CD8-positive, alpha-beta memory T cell (primary cell): Measurements from ENCODE around the gene NPSR1. TPM values are rescaled to one million over a fixed set of nuclear protein-coding genes. Genes with fewer than 3 reads are reported as not detected.
"Not testable (repeated sequence)": the region's sequence is repeated elsewhere in the genome, so short reads cannot be mapped to it uniquely, and the experiment has no call there.

Source experiments
- CTCF ChIA-PET: fragments of 350-600 bp; sonication (Branson Sonifier 250); formaldehyde crosslinking; loops from one replicate; lab custom pipeline; 2021; ENCODE audit warnings: antibody characterized with exemption; lab: Charles Lee
- POLR2A ChIA-PET: fragments of 350-600 bp; sonication (Branson Sonifier 250); formaldehyde crosslinking; loops from one replicate; lab custom pipeline; 2021; ENCODE audit warnings: antibody characterized with exemption; lab: Charles Lee
- DNase-seq, 5 donors: peaks; one replicate each; pipeline versions ENCODE4 v3.0.0 to v3.0.0-alpha.2; 2020 to 2022; ENCODE audit warnings: mixed read lengths in 1 of 5
- H3K27ac ChIP-seq: one replicate; pipeline ENCODE4 v1.7.0; 2013; ENCODE audit warnings: low read depth, mild to moderate bottlenecking, low read length, moderate library complexity
- H3K27me3 ChIP-seq: 2 replicates; pipeline ENCODE4 v1.7.0; 2013; ENCODE audit warnings: low read length, mild to moderate bottlenecking; ENCODE audit not compliant: insufficient read depth, poor library complexity, severe bottlenecking
- H3K36me3 ChIP-seq: 2 replicates; pipeline ENCODE4 v1.7.0; 2013; ENCODE audit warnings: mild to moderate bottlenecking, low read length, moderate library complexity; ENCODE audit not compliant: insufficient read depth
- H3K4me1 ChIP-seq: 2 replicates; pipeline ENCODE4 v1.7.0; 2013; ENCODE audit warnings: mild to moderate bottlenecking, low read length, moderate library complexity; ENCODE audit not compliant: insufficient read depth
- H3K4me3 ChIP-seq: 2 replicates; pipeline ENCODE4 v1.7.0; 2013; ENCODE audit warnings: mild to moderate bottlenecking, low read length
- H3K9me3 ChIP-seq: 2 replicates; pipeline ENCODE4 v1.7.0; 2013; ENCODE audit warnings: mild to moderate bottlenecking, low read length
- H3K27ac Mint-ChIP-seq, 8 donors: one replicate each; pipeline ENCODE4 v1.8.0; 2020 to 2021; ENCODE audit warnings: mixed read lengths in 8 of 8, mild to moderate bottlenecking in 6 of 8, inconsistent platforms in 3 of 8, moderate library complexity in 3 of 8
- H3K27me3 Mint-ChIP-seq, 2 donors: one replicate each; pipeline ENCODE4 v1.8.0; 2020 to 2021; ENCODE audit warnings: mixed read lengths in 2 of 2, mild to moderate bottlenecking in 1 of 2, moderate library complexity in 1 of 2
- H3K36me3 Mint-ChIP-seq, 3 donors: one replicate each; pipeline ENCODE4 v1.8.0; 2020 to 2021; ENCODE audit warnings: mixed read lengths in 3 of 3, inconsistent platforms in 1 of 3, mild to moderate bottlenecking in 1 of 3
- H3K4me1 Mint-ChIP-seq, 3 donors: one replicate each; pipeline ENCODE4 v1.8.0; 2020 to 2021; ENCODE audit warnings: mixed read lengths in 3 of 3, inconsistent platforms in 1 of 3, mild to moderate bottlenecking in 1 of 3
- H3K4me3 Mint-ChIP-seq, 7 donors: one replicate each; pipeline ENCODE4 v1.8.0; 2020 to 2021; ENCODE audit warnings: mixed read lengths in 7 of 7, mild to moderate bottlenecking in 6 of 7, moderate library complexity in 4 of 7, inconsistent platforms in 2 of 7
- H3K9me3 Mint-ChIP-seq, 5 donors: one replicate each; pipeline ENCODE4 v1.8.0; 2020 to 2022; ENCODE audit warnings: mixed read lengths in 5 of 5, mild to moderate bottlenecking in 3 of 5, moderate library complexity in 2 of 5, inconsistent platforms in 1 of 5
- polyA plus RNA-seq: library from polyadenylated mRNA; unstranded; fragments of 300-500 nt; fragmentation: Illumina TruSeq; gene quantifications from one replicate; pipeline ENCODE4 v1.2.3, GENCODE V29; 2021
- total RNA-seq, 2 experiments: library from RNA; stranded (reverse); gene quantifications; one replicate each; pipeline ENCODE4 v1.2.3, GENCODE V29; 2021

NPSR1 gene
- total and polyA plus RNA-seq, 3 experiments from 2014 or later, result not detected

- H3K4me1 ChIP-seq, result no peaks in the 10 kb centered on the region
- POLR2A ChIA-PET, result no interaction called here
- no peaks in the 10 kb centered on the region for H3K27me3 ChIP-seq
- peaks cover 0 to 2% (median 0%) of the 10 kb centered on the region in 5 donors for H3K9me3 Mint-ChIP-seq
- peaks cover 8 to 34% of the 10 kb centered on the region in 2 donors for H3K27me3 Mint-ChIP-seq
- H3K36me3 ChIP-seq, result no peaks in the 10 kb centered on the region
- H3K27ac ChIP-seq, result no peak overlapping the region
- H3K9me3 ChIP-seq, result no peaks in the 10 kb centered on the region
- H3K36me3 Mint-ChIP-seq, result no peaks in the 10 kb centered on the region
- H3K4me3 ChIP-seq, result no peak overlapping the region
- CTCF ChIA-PET, result no interaction called here
- no peaks in the 10 kb centered on the region for H3K4me1 Mint-ChIP-seq
- no peak for DNase-seq
- H3K27ac Mint-ChIP-seq, result no peak overlapping the region
- H3K4me3 Mint-ChIP-seq, result no peak overlapping the region
Observed at GRCh38 chr7:34807548-34808340, 149.7 kb downstream of the NPSR1 start.

GRCh38 chr7:34814203-34814842 lies 156.3 kb downstream of the NPSR1 start:
- H3K27me3 ChIP-seq, H3K4me1 Mint-ChIP-seq, H3K4me3 Mint-ChIP-seq, H3K4me1 ChIP-seq, H3K36me3 ChIP-seq, POLR2A ChIA-PET, H3K9me3 Mint-ChIP-seq, DNase-seq, H3K4me3 ChIP-seq, H3K36me3 Mint-ChIP-seq, H3K9me3 ChIP-seq, H3K27ac ChIP-seq, H3K27ac Mint-ChIP-seq: not testable (repeated sequence)
- peaks cover 8 to 47% of the 10 kb centered on the region in 2 donors for H3K27me3 Mint-ChIP-seq
- CTCF ChIA-PET, result interaction anchor here (1.7 kb wide), 1 partner anchor 15 kb away, joined by 4 read pairs; no protein-coding TSS in a partner anchor

GRCh38 chr7:34821932-34822558 lies 164.0 kb downstream of the NPSR1 start:
- H3K9me3 Mint-ChIP-seq, result no peaks in the 10 kb centered on the region
- H3K4me3 Mint-ChIP-seq, result no peak overlapping the region
- H3K27ac Mint-ChIP-seq, result no peak overlapping the region
- Histone ChIP-seq H3K4me1 (no peaks in the 10 kb centered on the region), H3K36me3 (no peaks in the 10 kb centered on the region), H3K4me3 (no peak overlapping the region), H3K27ac (no peak overlapping the region), H3K9me3 (no peaks in the 10 kb centered on the region), H3K27me3 (no peaks in the 10 kb centered on the region)
- no peaks in the 10 kb centered on the region for H3K4me1 Mint-ChIP-seq
- no peaks in the 10 kb centered on the region for H3K36me3 Mint-ChIP-seq
- DNase-seq, result no peak
- CTCF ChIA-PET, result no interaction called here
- POLR2A ChIA-PET, result no interaction called here
- H3K27me3 Mint-ChIP-seq, result peaks cover 0 to 10% of the 10 kb centered on the region in 2 donors

DNA sequence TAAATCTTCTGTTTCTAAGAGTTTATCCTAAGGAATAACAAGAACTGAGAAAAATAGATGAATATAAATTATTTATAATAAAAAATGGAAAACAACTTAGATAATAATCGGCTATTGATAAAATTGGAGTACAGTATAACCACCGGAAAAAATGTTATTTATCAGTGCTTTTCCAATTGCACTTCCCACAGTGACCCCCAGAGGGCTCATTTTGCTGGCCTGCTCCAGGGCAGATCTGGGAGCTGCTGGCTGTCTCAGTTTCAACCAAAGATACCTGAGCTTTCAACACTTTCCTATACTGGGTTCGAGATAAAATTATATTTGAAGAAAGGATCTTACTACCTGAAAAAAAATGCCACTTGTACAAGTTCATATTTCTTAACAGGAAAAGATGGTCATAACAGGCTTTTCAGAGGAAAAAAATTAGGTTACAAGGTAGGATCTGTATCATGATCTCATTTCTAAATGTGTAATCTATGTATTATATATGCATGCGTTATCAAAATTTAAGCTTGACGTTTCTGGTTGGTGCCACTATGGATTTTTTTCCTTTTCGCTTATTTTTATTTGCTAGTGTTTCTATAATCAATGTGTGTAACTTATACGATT lies 165.7 kb downstream of the NPSR1 start:
- Mint-ChIP-seq H3K4me1 (no peaks in the 10 kb centered on the region), H3K36me3 (no peaks in the 10 kb centered on the region), H3K27ac (peak overlapping the region in 1 of 8 donors; percentile 26), H3K27me3 (peaks cover 0 to 10% of the 10 kb centered on the region in 2 donors), H3K9me3 (no peaks in the 10 kb centered on the region), H3K4me3 (no peak overlapping the region)
- CTCF ChIA-PET, result interaction anchor here (0.9 to 1.2 kb wide), 4 partner anchors 206 to 696 kb away, joined by 4 to 8 read pairs (median 4); no protein-coding TSS in a partner anchor
- H3K4me3 ChIP-seq, result no peak overlapping the region
- H3K27ac ChIP-seq, result no peak overlapping the region
- no peaks in the 10 kb centered on the region for H3K4me1 ChIP-seq
- POLR2A ChIA-PET, result interaction anchor here (0.6 kb wide), 1 partner anchor 1720 kb away, joined by 3 read pairs; no protein-coding TSS in a partner anchor
- no peaks in the 10 kb centered on the region for H3K9me3 ChIP-seq
- H3K36me3 ChIP-seq, result no peaks in the 10 kb centered on the region
- no peaks in the 10 kb centered on the region for H3K27me3 ChIP-seq
- DNase-seq, result peak; percentile 9 to 61 (median 30)

DNA sequence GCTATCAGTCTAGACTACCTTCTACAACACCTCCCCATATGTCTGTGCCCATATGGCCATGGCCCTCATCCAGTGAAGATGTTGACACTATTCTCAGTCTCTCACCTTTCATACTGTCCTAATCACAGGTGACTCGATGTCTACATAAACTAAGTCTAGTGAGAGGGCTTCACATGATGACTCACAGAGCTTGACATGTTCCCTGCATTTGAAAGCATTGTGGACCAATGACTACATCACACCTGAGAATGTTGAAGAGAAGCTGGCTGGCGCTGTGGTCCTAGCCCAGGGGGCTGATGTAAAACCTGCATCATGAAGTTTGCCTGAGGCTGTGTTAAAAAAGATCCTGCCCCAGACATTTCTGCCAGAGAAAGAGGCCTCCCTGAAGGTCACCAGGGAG lies 167.2 kb downstream of the NPSR1 start:
- CTCF ChIA-PET, result no interaction called here
- Mint-ChIP-seq H3K9me3 (no peaks in the 10 kb centered on the region), H3K36me3 (no peaks in the 10 kb centered on the region), H3K4me3 (no peak overlapping the region), H3K27me3 (peaks cover 4 to 8% of the 10 kb centered on the region in 2 donors), H3K4me1 (no peaks in the 10 kb centered on the region), H3K27ac (peak overlapping the region in 1 of 8 donors; percentile 16)
- no peak for DNase-seq
- Histone ChIP-seq H3K9me3 (no peaks in the 10 kb centered on the region), H3K4me3 (no peak overlapping the region), H3K4me1 (no peaks in the 10 kb centered on the region), H3K27ac (no peak overlapping the region), H3K36me3 (no peaks in the 10 kb centered on the region), H3K27me3 (no peaks in the 10 kb centered on the region)
- POLR2A ChIA-PET, result no interaction called here

GRCh38 chr7:34830390-34830789 lies 172.4 kb downstream of the NPSR1 start:
- Histone ChIP-seq H3K4me3 (no peak overlapping the region), H3K27me3 (no peaks in the 10 kb centered on the region), H3K4me1 (no peaks in the 10 kb centered on the region), H3K27ac (no peak overlapping the region), H3K9me3 (no peaks in the 10 kb centered on the region), H3K36me3 (no peaks in the 10 kb centered on the region)
- Mint-ChIP-seq H3K36me3 (no peaks in the 10 kb centered on the region), H3K27me3 (peaks cover 4 to 34% of the 10 kb centered on the region in 2 donors), H3K4me1 (no peaks in the 10 kb centered on the region), H3K9me3 (no peaks in the 10 kb centered on the region), H3K27ac (no peak overlapping the region), H3K4me3 (no peak overlapping the region)
- POLR2A ChIA-PET, result no interaction called here
- DNase-seq, result no peak
- CTCF ChIA-PET, result no interaction called here

- H3K9me3 Mint-ChIP-seq, result no peaks in the 10 kb centered on the region
- ChIA-PET POLR2A (no interaction called here), CTCF (no interaction called here)
Observed at GRCh38 chr7:34831436-34831835, 173.4 kb downstream of the NPSR1 start.

More at GRCh38 chr7:34831436-34831835, 173.4 kb downstream of the NPSR1 start:
- peaks cover 2 to 36% of the 10 kb centered on the region in 2 donors for H3K27me3 Mint-ChIP-seq
- H3K36me3 Mint-ChIP-seq, result no peaks in the 10 kb centered on the region
- no peak overlapping the region for H3K27ac Mint-ChIP-seq
- no peaks in the 10 kb centered on the region for H3K4me1 ChIP-seq
- no peaks in the 10 kb centered on the region for H3K4me1 Mint-ChIP-seq
- H3K4me3 ChIP-seq, result no peak overlapping the region
- H3K36me3 ChIP-seq, result no peaks in the 10 kb centered on the region
- DNase-seq, result no peak
- H3K27me3 ChIP-seq, result no peaks in the 10 kb centered on the region
- no peaks in the 10 kb centered on the region for H3K9me3 ChIP-seq
- no peak overlapping the region for H3K27ac ChIP-seq
- H3K4me3 Mint-ChIP-seq, result no peak overlapping the region
